ENCODE measurements around the gene WAPL. TPM values are rescaled to one million over a fixed set of nuclear protein-coding genes. Genes with fewer than 3 reads are reported as not detected.

Gene WAPL
- polyA plus RNA-seq, 3 donors: 17.8 to 26.5 (median 18.3) TPM

GRCh38 chr10:86524225-86524962 lies 2.8 kb upstream of the WAPL start:
- no peaks in the 10 kb centered on the region for H3K36me3 ChIP-seq (replicated peaks in 1 of 2; ENCODE audit: control insufficient read depth in 1 of 2, insufficient read depth in 2 of 2, low read length in 2 of 2)
- no peak overlapping the region for H3K4me3 ChIP-seq (replicated peaks in 1 of 3; ENCODE audit: low read depth in 2 of 3, low read length in 3 of 3)
- Mint-ChIP-seq H3K27ac (peak overlapping the region in 2 of 7 donors; percentile 27 to 51), H3K36me3 (peaks cover 0 to 2% of the 10 kb centered on the region in 2 donors), H3K4me3 (no peak overlapping the region), H3K4me1 (peaks cover 34% of the 10 kb centered on the region), H3K27me3 (ENCODE audit: low read depth in 3 of 3) (peaks cover 0 to 3% (median 1%) of the 10 kb centered on the region in 3 donors), H3K9me3 (no peaks in the 10 kb centered on the region)
- intact Hi-C loops (cut with micrococcal nuclease): loop anchor here in 1 of 2 donors (5.0 kb wide), 2 partner anchors 58 to 77 kb away; no protein-coding TSS in a partner anchor
- peaks cover 19% of the 10 kb centered on the region for H4K20me1 ChIP-seq (ENCODE audit: insufficient read depth, low read length)
- no peak overlapping the region for H3K9ac ChIP-seq (ENCODE audit: insufficient read depth, low read length, poor library complexity, severe bottlenecking)
- H3K27ac ChIP-seq (ENCODE audit: low read depth in 1 of 2, low read length in 2 of 2): no peak overlapping the region
- H3K9me3 ChIP-seq (replicated peaks in 1 of 2; ENCODE audit: control insufficient read depth in 1 of 2, insufficient read depth in 1 of 2, low read length in 2 of 2): no peaks in the 10 kb centered on the region
- no peak overlapping the region for H2AFZ ChIP-seq (ENCODE audit: insufficient read depth, low read depth, low read length, poor library complexity, severe bottlenecking)
- peaks cover 44% of the 10 kb centered on the region for H3K79me2 ChIP-seq (ENCODE audit: insufficient read depth, low read length)
- no peak for TF ChIP-seq CTCF (IDR thresholded peaks at IDR 0.05)
- no peak for DNase-seq
- WGBS (ENCODE audit: insufficient coverage): no CpG with 5 or more reads among the region's 1 CpG
- no peaks in the 10 kb centered on the region for H3K27me3 ChIP-seq (ENCODE audit: control insufficient read depth in 2 of 2, insufficient read depth in 2 of 2, low read length in 2 of 2)
- H3K4me2 ChIP-seq (replicated peaks; ENCODE audit: extremely low read depth, low read length, poor library complexity, severe bottlenecking): no peak overlapping the region
- H3K4me1 ChIP-seq (ENCODE audit: control insufficient read depth in 1 of 2, insufficient read depth in 2 of 2, low read length in 2 of 2): peaks cover 23 to 26% of the 10 kb centered on the region in 2 donors

- Histone ChIP-seq H3K4me1 (ENCODE audit: control insufficient read depth in 1 of 2, insufficient read depth in 2 of 2, low read length in 2 of 2) (peaks cover 24 to 32% of the 10 kb centered on the region in 2 donors), H3K9ac (ENCODE audit: insufficient read depth, low read length, poor library complexity, severe bottlenecking) (no peak overlapping the region), H4K20me1 (ENCODE audit: insufficient read depth, low read length) (peaks cover 30% of the 10 kb centered on the region), H3K9me3 (replicated peaks in 1 of 2; ENCODE audit: control insufficient read depth in 1 of 2, insufficient read depth in 1 of 2, low read length in 2 of 2) (no peaks in the 10 kb centered on the region), H3K27ac (ENCODE audit: low read depth in 1 of 2, low read length in 2 of 2) (no peak overlapping the region), H2AFZ (ENCODE audit: insufficient read depth, low read depth, low read length, poor library complexity, severe bottlenecking) (no peak overlapping the region), H3K27me3 (ENCODE audit: control insufficient read depth in 2 of 2, insufficient read depth in 2 of 2, low read length in 2 of 2) (no peaks in the 10 kb centered on the region), H3K36me3 (replicated peaks in 1 of 2; ENCODE audit: control insufficient read depth in 1 of 2, insufficient read depth in 2 of 2, low read length in 2 of 2) (no peaks in the 10 kb centered on the region), H3K4me3 (replicated peaks in 1 of 3; ENCODE audit: low read depth in 2 of 3, low read length in 3 of 3) (no peak overlapping the region), H3K79me2 (ENCODE audit: insufficient read depth, low read length) (peaks cover 54% of the 10 kb centered on the region), H3K4me2 (replicated peaks; ENCODE audit: extremely low read depth, low read length, poor library complexity, severe bottlenecking) (no peak overlapping the region)
- TF ChIP-seq CTCF (IDR thresholded peaks at IDR 0.05): no peak
- H3K27me3 Mint-ChIP-seq (ENCODE audit: low read depth in 3 of 3): peaks cover 0 to 3% (median 0%) of the 10 kb centered on the region in 3 donors
- H3K36me3 Mint-ChIP-seq: peaks cover 0 to 6% of the 10 kb centered on the region in 2 donors
- H3K9me3 Mint-ChIP-seq: no peaks in the 10 kb centered on the region
- no peak for DNase-seq
- H3K4me3 Mint-ChIP-seq: no peak overlapping the region
- no peak overlapping the region for H3K27ac Mint-ChIP-seq
- 83% methylated on average over 1 of the region's 1 CpG for WGBS (ENCODE audit: insufficient coverage)
- H3K4me1 Mint-ChIP-seq: peaks cover 40% of the 10 kb centered on the region
- intact Hi-C loops (cut with micrococcal nuclease): loop anchor here in 1 of 2 donors (5.0 kb wide), 2 partner anchors 59 to 76 kb away; no protein-coding TSS in a partner anchor
Observed at GRCh38 chr10:86523348-86523747, 1.8 kb upstream of the WAPL start.

All from CD14-positive monocyte (primary cell).